AML-193 (cell line): ENCODE results near the gene TMPRSS4.

Source experiments
- DNase-seq, 2 experiments: peaks; one replicate each; lab custom pipeline; 2025; lab: John Stamatoyannopoulos, UW

TMPRSS4 gene, protein sequence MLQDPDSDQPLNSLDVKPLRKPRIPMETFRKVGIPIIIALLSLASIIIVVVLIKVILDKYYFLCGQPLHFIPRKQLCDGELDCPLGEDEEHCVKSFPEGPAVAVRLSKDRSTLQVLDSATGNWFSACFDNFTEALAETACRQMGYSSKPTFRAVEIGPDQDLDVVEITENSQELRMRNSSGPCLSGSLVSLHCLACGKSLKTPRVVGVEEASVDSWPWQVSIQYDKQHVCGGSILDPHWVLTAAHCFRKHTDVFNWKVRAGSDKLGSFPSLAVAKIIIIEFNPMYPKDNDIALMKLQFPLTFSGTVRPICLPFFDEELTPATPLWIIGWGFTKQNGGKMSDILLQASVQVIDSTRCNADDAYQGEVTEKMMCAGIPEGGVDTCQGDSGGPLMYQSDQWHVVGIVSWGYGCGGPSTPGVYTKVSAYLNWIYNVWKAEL

DNA sequence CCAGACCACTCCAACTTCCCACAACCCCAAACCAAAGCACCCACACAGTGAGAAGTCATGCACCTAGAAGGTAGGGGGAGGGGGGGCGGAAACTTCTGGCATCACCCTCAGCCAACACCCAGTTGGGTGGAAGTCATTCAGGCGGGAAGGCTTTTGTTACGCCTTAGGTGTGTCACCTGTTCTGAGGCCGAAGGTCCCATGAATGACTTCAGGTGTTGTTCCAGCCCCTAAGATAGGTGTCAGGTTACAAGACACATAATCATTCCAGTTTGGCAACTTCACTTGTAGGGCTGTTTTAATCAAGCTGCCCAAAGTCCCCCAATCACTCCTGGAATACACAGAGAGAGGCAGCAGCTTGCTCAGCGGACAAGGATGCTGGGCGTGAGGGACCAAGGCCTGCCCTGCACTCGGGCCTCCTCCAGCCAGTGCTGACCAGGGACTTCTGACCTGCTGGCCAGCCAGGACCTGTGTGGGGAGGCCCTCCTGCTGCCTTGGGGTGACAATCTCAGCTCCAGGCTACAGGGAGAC, at the start of gene TMPRSS4:
Gene TMPRSS4 (plus strand): TSS at position 325 of the 528 bp plus-strand sequence. CDS start 225 bp downstream, outside the sequence.
- no peak for DNase-seq

DNA sequence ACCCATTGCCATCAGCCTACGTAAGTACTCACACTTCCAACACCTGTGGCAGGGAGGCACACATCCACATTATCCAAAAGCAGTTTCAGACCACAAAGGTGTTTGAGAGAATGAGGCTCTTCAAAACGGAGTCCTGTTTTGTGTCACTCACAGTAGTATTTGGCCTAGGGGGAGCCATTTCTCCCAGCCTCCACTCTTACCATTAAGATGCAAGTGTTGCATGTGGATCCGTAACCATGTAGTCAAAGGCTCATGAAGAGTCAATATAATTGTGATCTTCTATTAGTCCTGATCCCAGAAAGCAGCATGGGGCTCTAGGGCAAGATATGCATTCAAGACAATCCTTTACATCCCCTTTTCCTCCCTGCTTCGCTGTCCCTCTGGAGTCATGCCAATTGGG, 49.2 kb upstream of the TMPRSS4 start:
- no peak for DNase-seq

DNA sequence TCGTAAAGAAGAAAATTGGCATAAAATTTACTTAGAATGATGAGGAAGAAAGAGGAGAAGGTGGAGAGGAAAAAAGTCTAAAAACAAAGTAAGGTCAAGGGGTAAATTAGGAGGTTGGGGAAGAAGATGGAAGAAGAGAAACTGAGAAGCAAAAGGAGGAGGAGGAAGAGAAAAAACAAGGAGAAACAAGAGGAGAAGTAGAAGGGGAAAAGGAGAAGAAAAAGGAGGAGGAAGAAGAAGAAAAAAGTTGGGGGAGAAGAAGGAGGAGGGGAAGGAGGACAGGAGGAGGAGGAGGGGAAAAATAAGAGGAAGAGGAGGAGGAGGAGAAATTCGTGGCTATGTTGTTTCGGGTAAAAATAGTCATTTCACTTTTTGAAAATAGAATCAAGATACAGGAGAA, 48.3 kb upstream of the TMPRSS4 start:
- DNase-seq, result no peak

DNA sequence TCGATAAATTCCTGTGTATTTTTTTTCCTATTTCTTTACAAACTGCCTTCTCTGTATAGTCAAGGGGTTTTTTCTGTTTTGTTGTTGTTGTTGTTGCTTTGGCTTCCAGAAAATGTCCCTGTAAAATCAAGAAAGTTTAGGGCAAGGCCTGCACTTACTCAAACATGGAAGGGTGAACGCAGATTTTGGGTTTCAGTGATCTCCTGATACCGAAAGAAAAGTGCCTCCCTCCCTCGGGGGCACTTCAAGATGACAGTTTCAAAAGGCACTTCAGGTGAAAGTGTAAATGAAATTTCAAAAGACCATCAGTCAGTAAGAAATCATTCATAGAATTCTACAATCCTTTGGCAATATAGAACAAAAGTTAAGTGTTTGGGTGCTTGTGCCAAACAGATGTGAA, 43.4 kb upstream of the TMPRSS4 start:
- DNase-seq, result no peak

DNA sequence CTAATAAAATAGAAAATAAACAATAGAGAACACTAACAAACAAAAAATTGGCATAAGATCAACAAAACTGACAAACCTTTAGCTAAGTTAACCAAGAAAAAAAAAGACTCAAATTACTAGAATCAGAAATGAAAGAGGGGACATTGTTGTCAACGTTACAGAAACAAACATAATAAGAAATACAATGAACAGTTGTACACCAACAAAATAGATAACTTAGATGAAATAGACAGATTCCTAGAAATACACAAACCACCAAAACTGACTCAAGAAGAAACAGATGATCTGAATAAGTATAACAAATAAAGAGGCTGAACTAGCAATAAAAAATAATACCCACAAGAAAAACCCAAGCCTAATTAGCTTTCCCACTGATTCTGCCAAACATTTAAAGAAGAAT, 34.7 kb upstream of the TMPRSS4 start:
- DNase-seq, result no peak

DNA sequence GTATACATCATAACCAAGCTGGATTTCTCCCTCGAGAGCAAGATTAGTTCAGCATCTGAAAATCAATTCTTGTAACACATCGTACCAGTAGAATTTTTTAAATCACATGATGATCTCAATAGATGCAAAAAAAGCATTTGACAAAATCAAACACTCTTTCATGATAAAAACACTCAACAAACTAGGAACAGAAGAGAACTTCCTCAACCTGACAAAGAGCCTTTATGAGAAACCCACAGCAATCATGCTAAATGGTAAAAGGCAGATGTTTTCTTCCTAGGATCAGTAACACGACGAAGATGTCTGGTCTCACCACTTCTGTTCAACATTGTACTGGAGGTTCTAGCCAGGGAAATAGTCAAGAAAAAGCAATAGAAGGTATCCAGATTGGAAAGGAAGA, 34.1 kb upstream of the TMPRSS4 start:
- DNase-seq, result no peak

DNA sequence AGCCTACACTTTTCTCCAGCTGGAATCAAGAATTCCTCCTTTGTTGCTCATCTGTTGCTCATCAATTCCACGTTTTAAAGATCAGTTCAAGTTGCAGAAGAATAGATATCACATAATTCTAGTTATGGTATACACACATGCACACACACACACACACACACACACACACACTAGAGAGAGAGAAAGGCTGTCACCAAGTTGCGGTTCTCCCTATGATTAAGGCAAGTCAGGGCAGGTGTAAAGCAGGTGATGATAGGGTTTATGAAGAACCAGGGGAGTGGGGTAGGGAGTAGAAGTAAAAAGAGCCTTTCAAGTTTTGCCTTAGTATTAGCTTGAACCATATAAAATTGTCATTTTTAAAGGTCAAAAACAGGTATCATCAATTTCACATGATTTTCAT, 31.7 kb upstream of the TMPRSS4 start:
- no peak for DNase-seq

DNA sequence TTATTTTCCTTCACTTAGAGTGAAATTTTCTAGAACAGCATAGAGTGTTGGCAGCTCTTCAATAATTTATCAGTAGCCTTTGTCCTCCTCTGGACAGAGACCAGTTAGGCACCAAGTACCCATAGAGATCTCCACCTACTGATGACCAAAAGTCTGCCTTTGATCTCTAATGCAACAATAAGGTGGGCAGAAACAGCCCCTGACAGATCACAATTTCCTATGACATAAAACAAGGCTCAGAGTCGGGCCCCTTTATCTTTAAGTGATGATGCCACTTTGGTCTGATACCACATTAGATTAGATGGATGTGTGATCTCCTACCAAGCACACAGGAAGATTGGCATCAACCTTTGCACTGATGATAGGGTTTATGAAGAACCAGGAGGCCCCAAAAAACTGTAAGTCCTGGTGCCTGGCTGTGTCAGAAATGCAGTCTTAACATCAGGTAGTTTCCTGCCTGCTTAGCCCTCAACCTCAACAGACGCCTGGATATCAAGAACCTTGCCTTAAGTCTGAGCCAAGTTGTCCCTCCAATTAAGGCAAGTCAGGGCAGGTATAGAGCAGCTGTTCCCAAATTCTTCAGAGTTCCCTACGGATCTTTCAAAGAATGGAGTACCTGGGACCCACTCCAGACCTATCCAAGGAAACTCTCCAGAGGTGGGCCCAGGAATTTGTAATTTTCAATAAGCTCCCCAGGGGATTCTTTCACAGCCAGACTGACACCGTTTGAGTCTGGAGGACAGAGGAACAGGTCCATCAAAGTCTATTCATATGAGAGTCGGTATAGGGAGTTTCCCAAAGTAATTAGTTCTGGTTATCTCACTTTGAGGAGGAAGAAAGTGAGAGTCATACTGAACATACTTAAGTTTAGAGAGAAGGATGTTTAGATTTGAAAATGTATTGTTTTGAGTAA, 30.6 kb upstream of the TMPRSS4 start:
- no peak for DNase-seq

DNA sequence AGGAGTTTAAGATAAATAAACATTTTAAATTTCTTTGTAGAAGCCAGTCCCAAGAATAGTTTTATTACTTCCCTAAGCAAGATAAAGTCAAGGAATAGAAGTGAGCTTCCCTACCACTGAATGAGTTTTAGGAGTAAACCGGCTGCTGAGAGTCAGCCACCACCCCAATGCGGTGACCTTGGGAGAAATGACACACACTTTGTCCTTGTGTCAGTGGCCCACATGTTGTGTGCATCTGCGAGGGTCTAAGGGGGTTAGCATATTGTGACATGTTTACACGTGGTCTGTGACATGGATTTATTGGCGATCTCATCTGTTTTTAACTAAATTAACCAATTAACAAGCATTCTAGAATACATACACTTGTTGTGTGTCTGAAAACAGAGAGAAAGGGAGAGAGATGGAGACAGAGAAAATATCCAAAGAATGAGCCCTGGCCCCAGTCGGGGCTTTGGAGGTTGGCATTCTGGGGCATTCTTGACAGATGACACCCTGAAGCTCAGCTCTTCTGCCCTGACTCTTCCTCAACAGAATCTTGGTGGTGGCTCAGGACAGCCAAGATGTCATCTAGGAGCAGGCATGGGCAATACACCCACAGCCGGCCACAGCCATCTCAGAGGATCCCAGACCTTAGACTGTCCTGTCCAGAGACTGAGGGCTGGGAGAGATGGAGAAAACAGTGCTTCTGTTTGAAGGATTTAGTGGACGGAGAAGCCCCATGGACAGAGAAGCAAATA, 29.7 kb upstream of the TMPRSS4 start:
- no peak for DNase-seq

DNA sequence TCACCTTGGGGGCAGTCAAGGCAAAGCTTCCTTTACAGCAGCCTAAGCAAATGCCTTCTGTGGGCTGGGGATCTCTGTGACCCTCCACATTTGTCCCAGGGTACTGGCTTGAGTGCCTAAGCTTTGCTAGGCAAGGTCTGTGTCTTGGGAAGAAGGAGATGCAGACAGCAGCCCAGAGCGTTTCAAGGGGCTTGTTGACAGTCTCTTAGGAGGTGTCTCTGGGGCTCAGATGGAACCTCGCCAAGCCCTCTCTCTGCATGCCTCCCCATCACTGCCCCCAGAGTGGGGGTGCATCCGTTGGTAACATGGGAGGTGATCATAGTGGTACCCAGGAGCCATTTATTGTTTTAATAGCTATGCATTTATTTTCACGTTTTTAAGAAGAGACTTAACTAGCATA, 29.1 kb upstream of the TMPRSS4 start:
- DNase-seq, result no peak

DNA sequence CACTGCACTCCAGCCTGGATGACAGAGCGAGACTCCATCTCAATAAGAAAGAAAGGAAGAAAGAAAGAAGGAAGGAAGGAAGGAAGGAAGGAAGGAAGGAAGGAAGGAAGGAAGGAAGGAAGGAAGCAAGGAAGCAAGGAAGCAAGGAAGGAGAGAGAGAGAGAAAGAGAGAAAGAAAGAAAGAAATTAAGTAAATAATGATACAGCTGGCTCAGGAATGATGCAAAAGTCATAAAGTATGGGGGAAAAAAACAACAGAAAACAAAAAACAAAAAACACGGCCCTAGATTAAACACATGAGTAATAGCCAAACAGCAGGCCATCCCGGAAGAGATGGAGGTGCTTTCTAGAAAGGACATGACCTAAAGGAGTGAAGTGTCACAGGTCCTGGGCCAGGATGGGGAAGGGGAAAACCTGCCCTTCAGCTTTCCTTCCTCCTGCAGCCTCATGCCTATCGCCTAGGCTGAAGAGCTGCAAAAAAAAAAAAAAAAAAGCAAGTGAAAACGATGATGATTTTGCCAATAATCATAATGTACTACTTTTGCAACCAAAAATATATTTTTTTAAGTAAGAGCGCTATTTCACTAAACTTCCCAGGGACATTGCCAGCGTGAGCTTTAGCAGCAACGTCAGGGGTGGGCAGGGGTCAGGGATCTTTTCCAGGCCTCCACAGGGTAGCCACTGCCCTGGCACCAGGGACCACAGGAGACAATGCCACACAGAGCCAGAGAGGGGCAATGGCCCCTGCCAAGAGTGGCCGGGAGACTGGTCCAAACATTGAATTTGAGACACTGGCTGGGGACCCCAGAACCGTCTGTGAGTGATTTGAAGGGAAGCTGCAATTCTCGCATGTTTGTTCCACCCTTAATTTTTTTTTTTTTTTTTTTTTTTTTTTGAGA, 28.2 kb upstream of the TMPRSS4 start:
- DNase-seq, result no peak

DNA sequence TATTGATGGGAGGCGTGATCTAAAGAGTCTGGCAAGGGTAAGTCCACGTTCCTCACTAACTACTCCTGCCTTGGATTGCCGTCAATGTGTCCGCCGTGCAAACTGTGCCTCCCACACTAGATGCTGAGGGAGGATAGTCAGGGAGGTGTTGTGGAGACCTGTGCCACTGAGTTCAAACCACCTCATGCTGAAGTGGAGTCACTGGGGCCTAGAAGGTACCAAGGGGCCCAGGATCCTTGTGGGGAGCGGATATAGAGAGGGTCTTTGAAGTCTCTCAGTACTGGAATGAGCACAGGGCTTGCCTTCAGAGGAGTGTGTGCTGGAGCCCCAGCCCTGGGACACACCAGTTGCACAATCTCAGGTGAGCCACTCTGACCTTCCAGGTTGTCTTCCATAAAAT, 27.1 kb upstream of the TMPRSS4 start:
- DNase-seq, result no peak

DNA sequence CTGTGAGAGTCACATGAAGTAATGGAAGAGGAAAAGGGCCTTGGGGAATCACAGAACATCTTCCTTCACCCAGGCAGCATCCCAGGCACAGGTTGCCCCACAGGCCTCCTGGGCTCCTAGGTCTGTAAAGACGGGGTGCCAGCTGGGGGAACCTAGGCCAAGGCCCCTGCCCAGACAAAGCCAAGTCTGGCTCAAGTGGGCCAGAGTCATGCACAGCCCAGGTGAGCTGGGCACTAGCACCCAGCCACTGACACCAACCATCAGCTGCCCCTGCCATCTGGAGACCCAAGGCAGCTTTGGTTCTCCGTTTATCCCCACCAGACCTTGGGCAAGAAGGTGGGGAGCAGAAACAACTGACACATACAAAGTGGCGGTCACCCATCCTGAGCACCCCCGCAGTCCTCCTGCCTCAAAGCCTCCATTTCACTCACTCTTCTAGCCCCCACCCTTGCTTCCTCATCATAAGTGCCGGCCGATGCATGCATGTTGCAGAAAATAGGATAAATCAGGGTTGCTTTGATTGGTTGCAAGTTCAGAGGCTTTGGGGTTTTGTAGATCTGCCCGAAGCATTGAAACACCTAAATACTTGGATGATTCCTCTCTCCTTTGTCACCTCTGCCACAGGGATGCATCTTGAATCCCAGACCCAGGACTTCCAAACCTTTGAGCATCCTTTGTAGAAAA, 26.5 kb upstream of the TMPRSS4 start:
- DNase-seq, result no peak

DNA sequence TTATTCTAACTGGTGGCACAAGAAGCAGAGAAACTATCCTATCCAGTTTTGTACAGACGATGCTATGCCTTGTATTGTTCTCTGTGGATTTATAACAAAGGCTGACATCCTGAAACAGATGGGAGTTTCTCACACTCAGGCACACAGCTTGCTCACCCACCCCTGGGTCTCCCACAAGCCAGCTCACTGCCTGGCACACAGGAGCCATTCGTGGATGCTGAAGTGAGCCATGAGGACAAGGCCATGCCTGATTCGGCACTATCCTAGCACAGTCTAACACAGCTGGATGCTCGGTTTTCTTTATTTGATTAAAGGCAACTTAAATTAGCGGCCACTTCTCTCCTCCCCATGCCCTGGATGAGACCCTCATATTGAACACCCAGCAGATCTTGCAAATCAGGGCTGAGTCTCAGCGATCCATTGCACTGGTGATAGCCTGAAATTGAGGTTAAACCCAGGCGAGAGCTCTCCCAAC, 25.7 kb upstream of the TMPRSS4 start:
- DNase-seq, result no peak

DNA sequence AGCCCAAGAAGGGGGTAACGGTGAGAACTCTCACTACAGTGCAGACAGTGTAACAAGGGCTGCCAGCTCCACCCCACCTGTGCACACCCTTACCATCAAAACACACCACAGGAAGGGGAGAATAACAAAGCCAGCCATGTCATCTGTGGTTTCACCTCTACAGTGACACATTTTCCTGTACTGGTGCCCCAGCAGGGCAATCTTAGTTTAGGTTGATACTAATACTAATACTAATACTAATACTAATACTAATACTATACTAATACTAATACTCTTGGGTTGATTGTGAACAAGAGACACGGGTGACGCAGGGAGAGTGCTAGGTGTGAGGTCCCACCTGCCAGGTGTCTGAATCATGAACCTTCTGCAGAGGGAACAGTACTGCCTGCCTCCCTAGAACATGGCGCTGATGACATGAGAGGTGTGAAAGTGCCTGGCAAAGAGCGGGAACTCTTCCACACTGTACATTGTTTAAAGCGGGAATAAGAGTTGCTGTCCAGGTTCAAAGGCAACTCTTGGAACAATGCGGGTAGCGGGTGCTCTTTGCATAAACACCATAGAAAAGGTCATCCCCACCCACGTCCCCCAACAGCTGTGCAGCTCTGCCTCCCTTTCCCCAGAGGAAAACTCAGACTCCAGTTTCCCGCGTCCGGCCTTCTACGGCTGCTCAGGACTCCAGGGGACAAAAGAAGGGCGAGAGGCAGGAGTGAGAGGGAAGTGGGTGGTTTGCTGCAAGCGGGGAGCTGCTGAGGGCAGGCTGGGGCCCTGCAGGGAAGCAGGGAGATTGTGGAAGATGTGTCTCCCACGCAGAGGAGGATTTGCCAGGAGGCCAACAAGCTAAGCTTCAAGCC, 25.0 kb upstream of the TMPRSS4 start:
- no peak for DNase-seq

DNA sequence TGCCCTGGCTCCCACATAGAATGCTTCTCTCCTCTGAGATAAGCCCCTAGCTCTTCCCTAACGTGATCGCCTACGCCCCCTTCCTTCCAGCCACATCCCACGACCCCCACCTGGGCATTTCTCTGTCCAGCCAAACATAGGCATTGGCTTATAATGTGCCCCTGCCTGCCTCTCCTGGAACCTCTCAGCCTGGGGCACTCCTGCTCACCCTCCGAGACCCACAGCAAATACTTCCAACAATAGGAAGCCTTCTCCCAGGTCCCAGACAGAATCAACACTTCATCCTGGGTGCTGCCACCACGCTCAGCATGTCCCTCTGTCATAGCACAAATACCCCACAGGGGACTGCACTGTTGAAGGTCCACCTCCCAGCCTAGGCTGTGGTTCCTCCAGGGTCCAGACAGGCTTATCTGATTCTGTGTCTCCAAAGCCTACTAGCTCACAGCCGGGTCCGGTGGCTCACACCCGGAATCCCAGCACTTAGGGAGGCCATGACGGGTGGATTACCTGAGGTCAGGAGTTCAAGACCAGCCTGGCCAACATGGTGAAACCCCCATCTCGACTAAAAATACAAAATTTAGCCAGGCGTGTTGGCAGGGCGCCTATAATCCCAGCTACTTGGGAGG, 24.2 kb upstream of the TMPRSS4 start:
- DNase-seq, result no peak

DNA sequence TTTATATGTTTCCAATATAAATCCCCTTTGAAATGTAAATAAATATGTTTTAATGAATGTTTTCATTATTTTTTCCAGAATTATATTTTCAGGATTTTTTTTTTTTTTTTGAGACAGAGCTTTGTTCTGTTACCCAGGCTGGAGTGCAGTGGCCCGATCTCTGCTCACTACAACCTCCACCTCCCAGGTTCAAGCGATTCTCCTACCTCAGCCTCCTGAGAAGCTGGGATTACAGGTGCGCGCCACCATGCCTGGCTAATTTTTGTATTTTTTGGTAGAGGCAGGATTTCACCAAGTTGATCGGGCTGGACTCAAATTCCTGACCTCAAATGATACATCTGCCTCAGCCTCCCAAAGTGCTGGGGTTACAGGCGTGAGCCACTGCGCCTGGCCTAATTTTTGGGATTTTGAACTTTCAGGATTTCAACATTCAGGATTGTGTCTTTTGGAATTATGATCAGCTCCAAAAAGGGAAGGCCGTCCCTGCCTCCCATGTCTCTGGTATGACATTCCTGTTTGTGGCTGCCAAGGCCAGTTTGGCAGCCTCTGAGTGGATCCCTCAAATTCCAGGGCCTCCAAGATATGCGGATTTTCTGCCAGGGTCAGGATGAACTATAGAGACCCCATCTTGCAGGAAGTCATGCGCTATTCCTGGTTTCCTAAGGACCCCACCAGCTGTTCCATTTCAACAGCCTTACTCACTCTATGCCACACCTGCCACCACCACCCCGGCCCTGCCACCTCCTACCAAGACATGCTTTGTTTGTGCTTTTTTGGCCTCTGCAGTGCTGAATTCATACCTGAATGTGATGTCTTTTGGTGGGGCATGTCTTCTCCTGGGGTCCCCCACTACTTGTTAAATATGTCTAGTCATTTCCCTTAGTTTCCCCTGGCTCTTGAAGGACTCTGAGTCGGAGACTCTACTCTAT, 21.9 kb upstream of the TMPRSS4 start:
- no peak for DNase-seq

DNA sequence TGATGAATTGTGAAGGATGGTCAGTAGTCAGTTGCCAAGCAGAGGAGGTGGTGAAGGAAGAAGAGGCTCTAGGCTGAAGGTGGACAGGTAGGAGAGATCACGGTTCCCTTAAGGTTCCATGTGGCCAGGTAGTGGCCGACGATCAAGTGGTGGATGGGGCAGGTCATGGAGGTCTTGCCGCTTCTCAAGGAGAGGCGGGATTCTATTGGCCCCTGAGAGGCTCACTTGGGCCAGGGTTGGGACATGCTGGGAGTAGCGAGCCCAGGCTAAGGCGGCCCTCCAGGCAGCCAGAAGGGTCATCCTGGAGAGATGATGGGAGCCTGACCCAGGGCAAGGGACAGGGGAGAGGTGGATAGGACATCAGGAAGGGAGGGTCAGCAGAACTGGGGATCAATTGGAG, 20.9 kb upstream of the TMPRSS4 start:
- DNase-seq, result no peak
